Measurements from ENCODE around the gene ZNF547. TPM values are rescaled to one million over a fixed set of nuclear protein-coding genes. Genes with fewer than 3 reads are reported as not detected.

The ZNF547 gene
- 0.66 and 1.4 TPM in 2 replicates for total RNA-seq (2014; rRNA removed; shearing (Covaris generic))

DNA sequence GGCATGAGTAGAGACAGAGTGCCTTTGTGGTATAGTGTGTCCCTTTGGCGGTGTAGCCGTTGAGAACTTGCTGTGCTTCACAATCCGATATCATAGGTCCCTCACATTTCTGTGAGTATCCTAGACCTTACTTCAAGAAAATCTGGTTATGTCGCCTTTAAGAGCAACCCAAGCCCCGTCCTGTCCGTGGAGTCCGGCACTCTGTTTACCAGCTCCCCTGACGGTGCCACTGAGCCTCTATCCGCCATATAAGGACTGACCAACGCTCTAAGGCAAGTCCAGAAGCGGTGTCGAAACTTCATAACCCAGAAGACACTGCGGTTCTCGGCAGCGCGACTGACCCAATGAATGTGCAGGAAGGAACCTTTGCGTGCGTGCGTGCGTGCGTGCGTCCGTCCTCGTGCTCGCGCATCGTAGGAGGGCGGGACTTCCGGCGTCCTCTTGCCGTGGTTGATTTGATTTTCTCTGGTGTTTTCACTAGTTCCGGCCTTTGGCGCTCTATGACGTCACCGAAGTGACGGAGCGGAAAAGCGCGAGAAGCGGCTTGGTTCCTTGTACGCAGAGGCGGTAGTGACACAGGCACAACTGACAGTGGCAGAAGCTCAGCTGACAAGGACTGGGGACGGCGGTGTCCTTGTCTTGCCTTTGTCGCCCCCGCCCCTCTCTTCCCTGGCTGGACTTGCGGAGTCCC is at the start of gene ZNF547, which contains the start of gene TRAPPC2B:
TSS of gene ZNF547 (plus strand) at position 555 of the 691 bp plus-strand sequence. CDS start 5,005 bp downstream, outside the sequence.
TSS of gene TRAPPC2B (plus strand) at position 555 of the 691 bp plus-strand sequence. CDS start 1,283 bp downstream, outside the sequence.

DNA sequence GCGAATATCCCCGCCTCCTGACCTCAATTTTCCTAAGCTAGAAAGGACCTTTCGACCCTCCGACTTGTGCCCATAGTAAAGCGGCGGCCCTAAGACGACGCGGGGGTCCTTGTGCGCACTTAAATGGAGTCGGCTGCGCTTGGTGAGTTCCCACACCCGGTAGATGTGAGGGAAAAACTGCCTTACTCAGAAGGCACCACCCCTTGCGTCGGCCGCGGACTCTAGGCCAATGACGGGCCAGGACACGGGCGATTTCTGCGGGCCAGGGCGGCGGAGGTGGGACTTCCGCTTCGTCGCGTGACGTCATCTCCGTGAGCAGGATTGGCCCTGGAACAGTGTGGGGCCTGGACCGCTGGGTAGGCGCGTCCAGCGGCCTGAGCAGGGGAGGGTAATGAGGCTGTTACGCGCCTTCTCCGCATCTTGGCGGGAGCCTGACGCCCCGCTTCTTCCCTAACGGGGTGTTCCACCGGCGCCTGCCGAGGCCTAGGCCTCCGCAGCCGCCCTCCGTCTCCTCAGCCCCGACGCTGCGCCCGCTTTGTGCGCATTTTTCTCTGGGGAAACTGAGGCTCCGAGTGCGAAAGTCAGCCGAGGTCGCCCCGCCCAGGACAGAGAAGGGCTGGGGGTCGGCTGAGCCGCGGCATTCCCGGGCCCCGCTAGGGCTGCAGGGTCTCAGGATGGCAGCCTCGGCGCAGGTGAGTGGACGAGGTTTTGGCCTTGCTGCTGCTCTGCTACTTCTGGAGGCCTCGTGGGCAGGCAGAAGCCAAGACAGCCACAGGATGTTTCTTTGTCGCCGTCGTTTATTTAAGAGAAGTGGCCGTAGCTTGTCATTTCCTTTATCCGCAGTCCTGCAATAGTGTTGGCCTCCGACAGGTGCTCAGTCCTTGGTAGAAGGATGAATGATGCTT is 42.9 kb upstream of the ZNF547 start, which contains the start of gene ZNF543:
TSS of gene ZNF543 (plus strand) at position 293 of the 905 bp plus-strand sequence. CDS start at position 675, 382 bp downstream.

DNA sequence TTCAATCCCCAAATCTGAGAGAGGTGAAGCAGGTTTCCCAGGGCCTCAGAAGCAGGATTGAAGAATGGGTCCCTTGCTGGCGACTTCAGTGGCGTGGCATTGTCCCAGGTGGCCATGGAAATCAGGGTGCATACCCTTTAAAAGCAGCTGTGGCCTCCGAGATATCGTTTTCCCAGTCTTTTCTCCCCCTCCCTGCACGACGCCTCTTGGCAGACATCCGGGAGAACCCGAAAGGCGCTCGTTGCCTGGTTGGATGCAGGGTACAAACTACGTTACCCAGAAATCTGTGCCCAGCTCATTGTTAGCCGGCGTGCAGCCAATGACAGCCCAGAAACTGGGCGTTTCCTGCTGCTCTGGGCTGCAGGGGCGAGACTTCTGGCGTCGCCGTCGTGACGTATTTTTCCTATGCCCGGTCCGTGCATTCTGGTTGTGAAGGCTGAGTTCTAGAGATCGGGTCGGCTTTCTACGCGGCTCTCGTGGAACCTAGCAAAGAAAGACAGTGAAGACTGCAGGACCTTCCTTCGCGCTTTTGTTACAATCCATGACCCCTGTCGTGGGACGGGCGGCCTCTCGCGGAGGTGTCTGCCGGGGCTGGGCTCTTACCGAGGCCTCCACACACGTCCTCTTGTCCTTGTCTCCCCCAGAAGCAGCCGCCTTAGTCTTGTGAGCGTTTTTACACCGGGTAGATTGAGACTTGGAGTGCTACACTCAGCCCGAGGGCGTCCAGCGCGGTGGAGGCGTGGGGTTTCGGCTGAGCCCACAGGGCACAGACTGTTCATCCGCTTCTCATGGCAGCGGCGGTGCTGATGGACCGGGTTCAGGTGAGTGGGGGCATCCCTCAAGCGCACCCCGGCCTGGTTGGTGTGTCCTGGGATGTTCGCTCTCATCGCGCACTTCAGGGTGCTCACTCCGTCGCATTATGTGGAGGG is 12.2 kb upstream of the ZNF547 start, which contains the start of gene ZNF304:
TSS of gene ZNF304 (plus strand) at position 395 of the 929 bp plus-strand sequence. CDS start at position 789, 394 bp downstream.

DNA sequence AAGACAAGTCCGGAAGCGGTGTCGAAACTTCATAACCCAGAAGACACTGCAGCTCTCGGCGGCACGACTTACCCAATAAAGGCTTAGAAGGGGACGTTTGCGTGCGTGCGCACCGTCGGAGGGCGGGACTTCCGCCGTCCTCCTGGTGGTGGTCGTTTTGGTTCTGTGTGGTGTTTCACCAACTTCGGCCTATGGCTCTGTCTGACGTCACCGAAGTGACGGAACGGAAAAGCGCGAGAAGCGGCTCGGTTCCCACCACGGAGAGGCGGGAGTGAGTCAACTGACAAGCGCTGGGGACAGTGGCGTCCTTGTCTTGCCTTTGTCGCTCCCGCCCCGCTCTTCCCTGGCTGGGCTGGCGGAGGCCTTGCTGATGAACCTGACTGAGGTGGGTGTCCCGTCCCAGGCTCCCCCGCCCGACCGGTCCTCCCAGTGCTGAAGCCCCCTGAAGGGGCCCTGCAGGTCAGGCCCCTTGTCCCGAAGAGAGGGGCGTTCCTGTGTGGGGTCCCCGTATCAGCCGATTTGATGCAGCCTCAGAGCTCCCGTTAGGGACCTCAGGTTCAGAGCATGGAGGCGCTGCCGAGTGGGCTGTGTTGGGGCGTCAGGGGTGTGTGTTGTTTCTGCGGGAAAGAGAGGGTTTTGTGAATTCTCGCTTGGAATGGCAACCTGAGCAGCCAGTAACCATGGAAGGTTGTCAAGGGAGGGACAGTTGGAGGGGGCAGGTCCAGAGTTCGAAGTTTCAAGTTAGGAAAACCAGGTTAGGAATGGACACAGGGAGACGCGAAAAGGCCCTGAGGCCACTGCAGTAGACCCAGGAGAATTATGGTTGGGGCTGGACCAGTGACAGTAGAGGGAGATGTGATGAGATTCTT is 26.6 kb downstream of the ZNF547 start, which contains the start of gene ZNF548:
TSS of gene ZNF548 (plus strand) at position 125 of the 869 bp plus-strand sequence. CDS start at position 371, 246 bp downstream.

DNA sequence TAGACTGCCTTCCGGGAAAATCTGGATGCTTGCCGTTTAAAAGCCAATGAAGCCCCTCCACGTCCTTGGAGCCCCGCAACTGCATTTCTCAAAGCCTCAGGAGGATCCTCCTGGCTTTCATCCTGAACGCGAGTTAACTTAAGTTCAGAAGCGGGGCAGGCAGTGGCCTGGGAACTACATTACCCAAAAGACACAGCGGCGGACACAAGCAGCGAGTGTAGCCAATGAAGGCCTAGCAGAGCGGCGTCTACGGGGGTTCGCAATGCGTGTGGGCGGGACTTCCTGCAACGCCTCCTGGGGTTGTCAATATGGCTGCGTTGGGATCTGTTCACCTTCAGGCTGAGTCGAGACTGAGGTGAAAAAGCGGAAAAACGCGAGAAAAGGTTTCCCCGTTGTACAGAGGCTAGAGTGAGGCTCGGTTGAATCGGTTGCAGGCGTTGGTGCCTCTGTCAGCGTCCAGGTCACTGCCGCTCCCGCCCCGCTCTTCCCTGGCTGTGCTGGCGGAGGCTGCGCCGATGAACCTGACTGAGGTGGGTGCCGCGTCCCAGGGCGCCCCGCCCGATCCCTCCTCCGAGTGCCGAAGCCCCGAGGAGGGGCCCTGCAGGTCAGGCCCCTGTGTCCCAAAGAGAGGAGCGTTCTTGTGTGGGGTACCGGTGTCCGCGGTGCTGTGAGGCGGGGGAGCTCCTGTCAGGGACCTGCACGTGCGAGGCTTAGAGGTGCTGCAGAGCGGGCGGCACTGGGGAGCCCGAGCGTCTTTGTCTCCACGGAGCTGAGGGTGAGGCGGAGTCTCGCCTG is 47.7 kb downstream of the ZNF547 start, which contains the start of gene ZNF17:
TSS of gene ZNF17 (plus strand) at position 285 of the 795 bp plus-strand sequence. CDS start 2,455 bp downstream, outside the sequence.

Other genes with a start within 250 kb of the ZNF547 start
- not detected in 2 replicates for gene USP29, start 243.6 kb upstream of the ZNF547 start, total RNA-seq (2014; rRNA removed; shearing (Covaris generic))
- gene ZIM3, start 218.3 kb upstream of the ZNF547 start, total RNA-seq (2014; rRNA removed; shearing (Covaris generic)): not detected in 2 replicates
- gene DUXA, start 196.1 kb upstream of the ZNF547 start, total RNA-seq (2014; rRNA removed; shearing (Covaris generic)): not detected in 2 replicates
- 31.9 and 35.6 TPM in 2 replicates for gene ZNF264, start 172.1 kb upstream of the ZNF547 start, total RNA-seq (2014; rRNA removed; shearing (Covaris generic))
- 0.29 TPM in 1 of 2 replicates, not detected in the other for gene AURKC, start 132.5 kb upstream of the ZNF547 start, total RNA-seq (2014; rRNA removed; shearing (Covaris generic))
- 10.4 and 12.3 TPM in 2 replicates for gene ZNF805, start 122.9 kb upstream of the ZNF547 start, total RNA-seq (2014; rRNA removed; shearing (Covaris generic))
- 61.4 and 62.2 TPM in 2 replicates for gene ZNF460, start 83.1 kb upstream of the ZNF547 start, total RNA-seq (2014; rRNA removed; shearing (Covaris generic))
- 5.6 and 7.0 TPM in 2 replicates for gene ZNF543, start 43.1 kb upstream of the ZNF547 start, total RNA-seq (2014; rRNA removed; shearing (Covaris generic))
- 4.3 and 4.7 TPM in 2 replicates for gene ZNF304, start 12.3 kb upstream of the ZNF547 start, total RNA-seq (2014; rRNA removed; shearing (Covaris generic))
- gene TRAPPC2B, start within 50 bp of the ZNF547 start, total RNA-seq (2014; rRNA removed; shearing (Covaris generic)): 12.4 and 13.2 TPM in 2 replicates
- 24.1 and 29.3 TPM in 2 replicates for gene ZNF548, start 26.3 kb downstream of the ZNF547 start, total RNA-seq (2014; rRNA removed; shearing (Covaris generic))
- gene ZNF17, start 47.6 kb downstream of the ZNF547 start, total RNA-seq (2014; rRNA removed; shearing (Covaris generic)): 8.4 and 9.6 TPM in 2 replicates
- gene ZNF749, start 71.8 kb downstream of the ZNF547 start, total RNA-seq (2014; rRNA removed; shearing (Covaris generic)): 16.1 and 24.3 TPM in 2 replicates
- gene VN1R1, start 93.6 kb downstream of the ZNF547 start, total RNA-seq (2014; rRNA removed; shearing (Covaris generic)): 0.15 and 0.50 TPM in 2 replicates
- 12.3 and 15.8 TPM in 2 replicates for gene ZNF772, start 114.0 kb downstream of the ZNF547 start, total RNA-seq (2014; rRNA removed; shearing (Covaris generic))
- 7.7 and 17.7 TPM in 2 replicates for gene ZNF419, start 124.2 kb downstream of the ZNF547 start, total RNA-seq (2014; rRNA removed; shearing (Covaris generic))
- gene ZNF773, start 136.4 kb downstream of the ZNF547 start, total RNA-seq (2014; rRNA removed; shearing (Covaris generic)): 9.1 and 23.1 TPM in 2 replicates
- 2.3 and 4.2 TPM in 2 replicates for gene ZNF549, start 163.8 kb downstream of the ZNF547 start, total RNA-seq (2014; rRNA removed; shearing (Covaris generic))
- 11.8 and 12.6 TPM in 2 replicates for gene ZNF550, start 196.3 kb downstream of the ZNF547 start, total RNA-seq (2014; rRNA removed; shearing (Covaris generic))
- gene ZNF416, start 215.4 kb downstream of the ZNF547 start, total RNA-seq (2014; rRNA removed; shearing (Covaris generic)): 3.8 and 5.2 TPM in 2 replicates
- 11.8 and 17.0 TPM in 2 replicates for gene ZIK1, start 220.6 kb downstream of the ZNF547 start, total RNA-seq (2014; rRNA removed; shearing (Covaris generic))
- gene ZNF530, start 236.3 kb downstream of the ZNF547 start, total RNA-seq (2014; rRNA removed; shearing (Covaris generic)): 9.0 and 9.4 TPM in 2 replicates